HepG2 (cell line): ENCODE data around the gene KRTAP12-3. TPM values are rescaled to one million over a fixed set of nuclear protein-coding genes. Genes with fewer than 3 reads are reported as not detected.

Experiments used
- BRCA1 ChIP-seq: sonication (generic); formaldehyde crosslinking; IDR thresholded peaks from 2 replicates; pipeline ENCODE4 v1.4.0; 2020; ENCODE audit warnings: missing genetic modification reagents
- CEBPB ChIP-seq: IDR thresholded peaks from 2 replicates; pipeline ENCODE4 v1.6.1; 2011; ENCODE audit warnings: low read depth, low read length, improper control_type of control experiment, borderline replicate concordance
- GATAD2A ChIP-seq: IDR thresholded peaks from 2 replicates; pipeline ENCODE4 v1.6.1; 2016
- GMEB2 ChIP-seq: IDR thresholded peaks from 2 replicates; pipeline ENCODE4 v1.6.1; 2016; ENCODE audit warnings: missing biosample characterization, missing genetic modification reagents, low read depth
- HMGXB4 ChIP-seq, 2 experiments: sonication (generic) in 1 of 2; formaldehyde crosslinking in 1 of 2; IDR thresholded peaks; 2 replicates each; pipeline versions ENCODE4 v1.4.0 to v1.6.1; 2018 to 2020; ENCODE audit warnings: missing genetic modification reagents in 2 of 2, borderline replicate concordance in 1 of 2, low read depth in 1 of 2, mild to moderate bottlenecking in 1 of 2, missing biosample characterization in 1 of 2
- HNF4A ChIP-seq: sonication (generic); formaldehyde crosslinking; IDR thresholded peaks from 2 replicates; pipeline ENCODE4 v1.4.0; 2020; ENCODE audit warnings: missing genetic modification reagents
- RORA ChIP-seq: sonication (generic); formaldehyde crosslinking; IDR thresholded peaks from 2 replicates; pipeline ENCODE4 v1.5.0; 2020; ENCODE audit warnings: mild to moderate bottlenecking, missing genetic modification reagents, moderate library complexity
- SAP130 ChIP-seq: IDR thresholded peaks from 2 replicates; pipeline ENCODE4 v1.6.1; 2016; ENCODE audit warnings: low read depth
- SIX4 ChIP-seq: sonication (generic); formaldehyde crosslinking; IDR thresholded peaks from 2 replicates; pipeline ENCODE4 v1.4.0; 2020; ENCODE audit warnings: missing genetic modification reagents
- SOX5 ChIP-seq: IDR thresholded peaks from 2 replicates; pipeline ENCODE4 v1.6.1; 2016; ENCODE audit warnings: borderline replicate concordance
- SP2 ChIP-seq: sonication (generic); formaldehyde crosslinking; IDR thresholded peaks from 2 replicates; pipeline ENCODE4 v1.5.1; 2020; ENCODE audit warnings: mild to moderate bottlenecking, missing genetic modification reagents
- TEAD3 ChIP-seq: optimal IDR thresholded peaks from 2 replicates; pipeline ENCODE3; 2016; ENCODE audit warnings: borderline replicate concordance
- YEATS4 ChIP-seq: sonication (generic); formaldehyde crosslinking; IDR thresholded peaks from 2 replicates; pipeline ENCODE4 v1.4.0; 2020; ENCODE audit warnings: missing genetic modification reagents, borderline replicate concordance
- ZBTB7B ChIP-seq: sonication (generic); formaldehyde crosslinking; IDR thresholded peaks from 2 replicates; pipeline ENCODE4 v1.4.0; 2020; ENCODE audit warnings: missing genetic modification reagents
- ZNF333 ChIP-seq: sonication (generic); formaldehyde crosslinking; IDR thresholded peaks from 2 replicates; pipeline ENCODE4 v1.4.0; 2020; ENCODE audit warnings: mild to moderate bottlenecking, missing genetic modification reagents, borderline replicate concordance
- ZNF337 ChIP-seq: sonication (generic); formaldehyde crosslinking; IDR thresholded peaks from 2 replicates; pipeline ENCODE4 v1.5.1; 2020; ENCODE audit warnings: missing genetic modification reagents, low read depth, mild to moderate bottlenecking, borderline replicate concordance
- ZNF513 ChIP-seq: sonication (generic); formaldehyde crosslinking; conservative IDR thresholded peaks from 2 replicates; pipeline ENCODE4 v1.5.0; 2020; ENCODE audit warnings: missing genetic modification reagents
- ZNF574 ChIP-seq: sonication (generic); formaldehyde crosslinking; IDR thresholded peaks from 2 replicates; pipeline ENCODE4 v1.4.0; 2020; ENCODE audit warnings: missing genetic modification reagents
- ZNF713 ChIP-seq: sonication (generic); formaldehyde crosslinking; IDR thresholded peaks from 2 replicates; pipeline ENCODE4 v1.4.0; 2020; ENCODE audit warnings: mild to moderate bottlenecking, missing genetic modification reagents
- ZNF772 ChIP-seq: sonication (generic); formaldehyde crosslinking; IDR thresholded peaks from 2 replicates; pipeline ENCODE4 v1.5.0; 2020; ENCODE audit warnings: mild to moderate bottlenecking, missing genetic modification reagents
- ZNF788 ChIP-seq: sonication (generic); formaldehyde crosslinking; IDR thresholded peaks from 2 replicates; pipeline ENCODE4 v1.5.0; 2020; ENCODE audit warnings: mild to moderate bottlenecking, missing genetic modification reagents, borderline replicate concordance
- polyA plus RNA-seq, 8 experiments: library from polyadenylated mRNA; depleted of rRNA in 3 of 8; stranded (reverse) in 7 of 8; unstranded in 1 of 8; fragments of >200 nt; fragmentation: Illumina TruSeq in 4 of 8; extraction: Trizol in 4 of 8; gene quantifications; 2 replicates each; pipeline versions ENCODE4 v1.2.1 to v1.2.3, GENCODE V29; 2011 to 2016; ENCODE audit warnings: low read depth in 4 of 8, missing spikeins in 1 of 8, mixed read lengths in 1 of 8; ENCODE audit not compliant: insufficient read depth in 1 of 8
- total RNA-seq, 5 experiments: library from RNA; depleted of rRNA; stranded (reverse); fragments of >200 nt; fragmentation: Illumina TruSeq; extraction: Trizol; gene quantifications; 2 replicates each; pipeline ENCODE4 v1.2.3, GENCODE V29; 2016; ENCODE audit warnings: low read depth in 1 of 5

KRTAP12-3 gene
- total and polyA plus RNA-seq, 2 of the 13 experiments (the other 11 are each of a cell fraction or from before 2014, with no cell fraction given), result not detected

GRCh38 chr21:44697811-44698734 lies 40.3 kb downstream of the KRTAP12-3 start (continued):
- TF ChIP-seq ZNF337, result no peak
- TF ChIP-seq ZNF333 (CRISPR knock-in tag), result 0 out of 2 replicates have a peak, but pooled peaks have one; percentile 6
- TF ChIP-seq YEATS4 (CRISPR knock-in tag), result 0 out of 2 replicates have a peak, but pooled peaks have one; percentile 41
- TF ChIP-seq GMEB2 (CRISPR knock-in tag), result no peak
- TF ChIP-seq ZNF788 (CRISPR knock-in tag), result 0 out of 2 replicates have a peak, but pooled peaks have one; percentile 32
- TF ChIP-seq CEBPB, result no peak
- TF ChIP-seq ZNF574 (CRISPR knock-in tag), result 0 out of 2 replicates have a peak, but pooled peaks have one; percentile 23
- TF ChIP-seq ZBTB7B (CRISPR knock-in tag), result peak; percentile 78
- peak; percentile 25; the same call in 1 of the 2 replicates for TF ChIP-seq SOX5
- TF ChIP-seq TEAD3 (CRISPR knock-in tag), result peak; percentile 64
- no peak for TF ChIP-seq ZNF513 (CRISPR knock-in tag)
- TF ChIP-seq ZNF772 (CRISPR knock-in tag), result 0 out of 2 replicates have a peak, but pooled peaks have one; percentile 57
- 0 out of 2 replicates have a peak, but pooled peaks have one; percentile 42 for TF ChIP-seq SP2 (CRISPR knock-in tag)
- TF ChIP-seq SIX4 (CRISPR knock-in tag), result no peak
- TF ChIP-seq GATAD2A (CRISPR knock-in tag), result peak; percentile 68
- TF ChIP-seq ZNF713 (CRISPR knock-in tag), result 0 out of 2 replicates have a peak, but pooled peaks have one; percentile 63
- no peak for TF ChIP-seq RORA (CRISPR knock-in tag)
- TF ChIP-seq BRCA1 (CRISPR knock-in tag), result no peak
- TF ChIP-seq HNF4A (CRISPR knock-in tag), result peak; percentile 79
- TF ChIP-seq HMGXB4 (CRISPR knock-in tag; IDR thresholded peaks at IDR 0.05; ENCODE audit: borderline replicate concordance in 1 of 2, low read depth in 1 of 2), result 0 out of 4 replicates have a peak, but pooled peaks of 1 of the 2 experiments have one; percentile 29
- TF ChIP-seq SAP130 (CRISPR knock-in tag), result peak; percentile 64
